H9 (cell line): ENCODE data around the gene RIMBP2. TPM values are rescaled to one million over a fixed set of nuclear protein-coding genes. Genes with fewer than 3 reads are reported as not detected.

Experiments used
- DNase-seq: peaks from one replicate; pipeline ENCODE4 v3.0.0-alpha.2; 2017
- H2AFZ ChIP-seq: one replicate; pipeline ENCODE4 v1.6.1; 2013; ENCODE audit warnings: mild to moderate bottlenecking, low read length, control low read depth, moderate library complexity
- H2AK5ac ChIP-seq: 2 replicates; pipeline ENCODE4 v1.6.1; 2013; ENCODE audit warnings: low read length, control low read depth, mixed read lengths; ENCODE audit not compliant: insufficient read length
- H2BK120ac ChIP-seq: one replicate; pipeline ENCODE4 v1.6.1; 2013; ENCODE audit warnings: low read depth, mild to moderate bottlenecking, low read length, control low read depth, inconsistent platforms; ENCODE audit not compliant: poor library complexity, severe bottlenecking
- H2BK12ac ChIP-seq: 2 replicates; pipeline ENCODE4 v1.6.1; 2013; ENCODE audit warnings: low read length, control low read depth, mixed read lengths, low read depth; ENCODE audit not compliant: insufficient read length
- H2BK15ac ChIP-seq: 2 replicates; pipeline ENCODE4 v1.6.1; 2013; ENCODE audit warnings: low read depth, low read length, control low read depth
- H2BK20ac ChIP-seq: one replicate; pipeline ENCODE4 v1.6.1; 2013; ENCODE audit warnings: low read depth, mild to moderate bottlenecking, low read length, control low read depth, inconsistent platforms; ENCODE audit not compliant: poor library complexity, severe bottlenecking
- H2BK5ac ChIP-seq: 2 replicates; pipeline ENCODE4 v1.6.1; 2013; ENCODE audit warnings: low read length, control low read depth, mixed read lengths; ENCODE audit not compliant: insufficient read length
- H3K14ac ChIP-seq: 2 replicates; pipeline ENCODE4 v1.6.1; 2013; ENCODE audit warnings: low read length, control low read depth; ENCODE audit not compliant: insufficient read depth
- H3K18ac ChIP-seq: 2 replicates; pipeline ENCODE4 v1.6.1; 2013; ENCODE audit warnings: low read depth, mild to moderate bottlenecking, mixed read lengths, low read length, control low read depth; ENCODE audit not compliant: insufficient read length
- H3K23ac ChIP-seq: 2 replicates; pipeline ENCODE4 v1.6.1; 2013; ENCODE audit warnings: low read length, control low read depth, mixed read lengths, low read depth; ENCODE audit not compliant: insufficient read length
- H3K23me2 ChIP-seq: 2 replicates; pipeline ENCODE4 v1.6.1; 2013; ENCODE audit warnings: low read depth, mild to moderate bottlenecking, mixed read lengths, low read length, control low read depth; ENCODE audit not compliant: insufficient read length, poor library complexity, severe bottlenecking
- H3K27ac ChIP-seq: 2 replicates; pipeline ENCODE4 v1.5.1; 2013; ENCODE audit warnings: low read length, control low read depth, mixed read lengths, low read depth; ENCODE audit not compliant: insufficient read length
- H3K27me3 ChIP-seq: 2 replicates; pipeline ENCODE4 v1.6.1; 2013; ENCODE audit warnings: low read length, control low read depth, inconsistent platforms; ENCODE audit not compliant: insufficient read depth
- H3K4ac ChIP-seq: 2 replicates; pipeline ENCODE4 v1.6.1; 2013; ENCODE audit warnings: low read depth, mild to moderate bottlenecking, control low read depth, inconsistent platforms, low read length, moderate library complexity
- H3K4me1 ChIP-seq: 2 replicates; pipeline ENCODE4 v1.6.1; 2013; ENCODE audit warnings: low read length, control low read depth, inconsistent platforms; ENCODE audit not compliant: insufficient read depth
- H3K4me2 ChIP-seq: 2 replicates; pipeline ENCODE4 v1.6.1; 2013; ENCODE audit warnings: low read length, control low read depth, mixed read lengths; ENCODE audit not compliant: insufficient read length, insufficient read depth
- H3K56ac ChIP-seq: 2 replicates; pipeline ENCODE4 v1.6.1; 2013; ENCODE audit warnings: low read depth, mild to moderate bottlenecking, mixed read lengths, low read length, control low read depth; ENCODE audit not compliant: insufficient read length
- H3K79me1 ChIP-seq: 2 replicates; pipeline ENCODE4 v1.6.1; 2013; ENCODE audit warnings: low read depth, mild to moderate bottlenecking, moderate library complexity, low read length, control low read depth, inconsistent platforms; ENCODE audit not compliant: insufficient read depth, poor library complexity, severe bottlenecking
- H3K79me2 ChIP-seq: 2 replicates; pipeline ENCODE4 v1.6.1; 2013; ENCODE audit warnings: low read length, control low read depth, inconsistent platforms; ENCODE audit not compliant: insufficient read depth
- H3K9ac ChIP-seq: 2 replicates; pipeline ENCODE4 v1.6.1; 2013; ENCODE audit warnings: low read length, control low read depth, mixed read lengths; ENCODE audit not compliant: insufficient read length; ENCODE audit errors: extremely low read depth
- H3K9me3 ChIP-seq: one replicate; pipeline ENCODE4 v1.6.1; 2013; ENCODE audit warnings: low read depth, low read length, inconsistent platforms; ENCODE audit not compliant: control insufficient read depth
- H3T11ph ChIP-seq: one replicate; pipeline ENCODE4 v1.6.1; 2013; ENCODE audit warnings: mild to moderate bottlenecking, low read length, control low read depth, inconsistent platforms
- H4K20me1 ChIP-seq: one replicate; pipeline ENCODE4 v1.6.1; 2013; ENCODE audit not compliant: control insufficient read depth, insufficient read length, insufficient read depth
- H4K5ac ChIP-seq: 2 replicates; pipeline ENCODE4 v1.6.1; 2013; ENCODE audit warnings: low read depth, mild to moderate bottlenecking, mixed read lengths, low read length, control low read depth; ENCODE audit not compliant: insufficient read length
- H4K8ac ChIP-seq: replicated peaks from 2 replicates; pipeline ENCODE4 v1.6.1; 2013; ENCODE audit warnings: low read length, control low read depth, mixed read lengths, low read depth; ENCODE audit not compliant: insufficient read length
- H4K91ac ChIP-seq: 2 replicates; pipeline ENCODE4 v1.6.1; 2013; ENCODE audit warnings: low read depth, mild to moderate bottlenecking, moderate library complexity, mixed read lengths, low read length, control low read depth; ENCODE audit not compliant: insufficient read length
- H3K27ac Mint-ChIP-seq, 3 experiments: 2 replicates in 2 of 3; 3 replicates in 1 of 3; pipeline ENCODE4 v1.8.0; 2020 to 2021; ENCODE audit warnings: mixed read lengths in 3 of 3, mild to moderate bottlenecking in 1 of 3, moderate library complexity in 1 of 3
- H3K27me3 Mint-ChIP-seq: 2 replicates; pipeline ENCODE4 v1.8.0; 2021; ENCODE audit warnings: low read depth, mild to moderate bottlenecking, moderate library complexity, mixed read lengths
- H3K36me3 Mint-ChIP-seq, 3 experiments: 2 replicates in 2 of 3; 3 replicates in 1 of 3; pipeline ENCODE4 v1.8.0; 2020 to 2021; ENCODE audit warnings: low read depth in 3 of 3, mixed read lengths in 3 of 3; ENCODE audit not compliant: insufficient read depth in 1 of 3
- H3K4me1 Mint-ChIP-seq, 2 experiments: 2 replicates each; pipeline ENCODE4 v1.8.0; 2020; ENCODE audit warnings: mixed read lengths in 2 of 2
- H3K4me3 Mint-ChIP-seq, 2 experiments: 2 replicates in 1 of 2; 3 replicates in 1 of 2; pipeline ENCODE4 v1.8.0; 2020 to 2021; ENCODE audit warnings: mild to moderate bottlenecking in 2 of 2, mixed read lengths in 2 of 2, moderate library complexity in 1 of 2
- H3K9me3 Mint-ChIP-seq, 2 experiments: 2 replicates in 1 of 2; 3 replicates in 1 of 2; pipeline ENCODE4 v1.8.0; 2020; ENCODE audit warnings: mild to moderate bottlenecking in 2 of 2, mixed read lengths in 2 of 2, moderate library complexity in 1 of 2
- CTCF ChIP-seq: fragments of 200-600 bp; sonication (generic); conservative IDR thresholded peaks from 3 replicates; pipeline ENCODE4 v1.8.0; 2021; ENCODE audit warnings: antibody characterized with exemption, mild to moderate bottlenecking
- WGBS: extraction: QIAGEN DNeasy Blood & Tissue Kit; methylation state at CpG from one replicate; pipeline ENCODE4 v1.1.7; 2013; ENCODE audit warnings: missing lambda C conversion rate, low lambda C conversion rate, mixed read lengths; ENCODE audit not compliant: insufficient read length; ENCODE audit errors: extremely low coverage; 5-methylcytosine and 5-hydroxymethylcytosine counted together
- total RNA-seq: library from RNA; stranded (reverse); gene quantifications from 2 replicates; pipeline ENCODE4 v1.2.1, GENCODE V29; 2021

RIMBP2 gene
- total RNA-seq, 1 experiment from 2014 or later = 0.70 TPM

GRCh38 chr12:130685250-130685787 lies 30.8 kb downstream of the RIMBP2 start:
- no CpG with 5 or more reads among the region's 14 CpGs for WGBS
- Histone ChIP-seq H4K8ac (no peak overlapping the region), H2AK5ac (no peak overlapping the region), H3K14ac (no peak overlapping the region), H3T11ph (no peak overlapping the region), H3K79me2 (no peaks in the 10 kb centered on the region), H2BK15ac (no peak overlapping the region), H2AFZ (no peak overlapping the region), H3K18ac (no peak overlapping the region), H3K4ac (no peak overlapping the region), H3K79me1 (no peaks in the 10 kb centered on the region), H3K27me3 (no peaks in the 10 kb centered on the region), H4K20me1 (no peaks in the 10 kb centered on the region), H3K9ac (no peak overlapping the region), H3K56ac (no peak overlapping the region), H3K4me2 (no peak overlapping the region), H2BK120ac (no peak overlapping the region), H3K23me2 (no peaks in the 10 kb centered on the region), H4K91ac (no peak overlapping the region), H3K27ac (no peak overlapping the region), H4K5ac (no peak overlapping the region), H3K4me1 (no peaks in the 10 kb centered on the region), H2BK5ac (no peak overlapping the region), H2BK12ac (no peak overlapping the region), H2BK20ac (no peak overlapping the region), H3K9me3 (no peaks in the 10 kb centered on the region), H3K23ac (no peak overlapping the region)
- Mint-ChIP-seq H3K9me3 (no peaks in the 10 kb centered on the region), H3K4me1 (peaks cover 3 to 9% of the 10 kb centered on the region in 2 experiments), H3K27ac (no peak overlapping the region; a peak in 1 of 7 replicates), H3K36me3 (no peaks in the 10 kb centered on the region), H3K4me3 (no peak overlapping the region), H3K27me3 (peaks cover 29% of the 10 kb centered on the region)
- no peak for DNase-seq
- TF ChIP-seq CTCF = no peak
